Motor neuron (in vitro differentiated cells): Measurements from ENCODE around the gene CD83. TPM values are rescaled to one million over a fixed set of nuclear protein-coding genes. Genes with fewer than 3 reads are reported as not detected.

ENCODE experiments used
- ATAC-seq, 8 experiments: fragments of 200-7000 bp; cut with Tn5 transposase; replicated peaks in 6 of 8; 2 replicates each; pipeline ENCODE4 v1.8.0; 2021; ENCODE audit warnings: mild to moderate bottlenecking in 8 of 8, moderate library complexity in 8 of 8
- H3K27ac ChIP-seq, 2 donors: fragments of 250-450 bp; sonication (Bioruptor Pico); 2 replicates each; pipeline ENCODE4 v1.9.0; 2021; ENCODE audit warnings: antibody characterized with exemption in 2 of 2, mild to moderate bottlenecking in 2 of 2, moderate library complexity in 1 of 2
- H3K4me1 ChIP-seq, 2 donors: fragments of 250-450 bp; sonication (Bioruptor Pico); replicated peaks in 1 of 2; 2 replicates each; pipeline ENCODE4 v1.6.1; 2021; ENCODE audit warnings: antibody characterized with exemption in 2 of 2, mild to moderate bottlenecking in 2 of 2, moderate library complexity in 1 of 2
- H3K4me3 ChIP-seq, 5 donors: fragments of 250-450 bp; sonication (Bioruptor Pico); 2 replicates each; pipeline ENCODE4 v1.9.0; 2021; ENCODE audit warnings: antibody characterized with exemption in 5 of 5, mild to moderate bottlenecking in 5 of 5, moderate library complexity in 4 of 5
- WGBS, 10 experiments: fragments of 450-650 bp; shearing (Covaris generic); methylation state at CpG; one replicate each; pipeline ENCODE4 v1.0.0; 2022; 5-methylcytosine and 5-hydroxymethylcytosine counted together
- in situ Hi-C, 9 experiments: fragments of 400-800 bp; cut with MboI; loops; one replicate each; pipeline ENCODE4 v1.15.0; 2021; ENCODE audit warnings: low sequenced_read_pairs in 9 of 9, low pct_unique_long_range_greater_than_20kb in 2 of 9; ENCODE audit not compliant: unreplicated experiment in 9 of 9
- total RNA-seq, 8 experiments: library from RNA; unstranded; fragments of 300-600 nt; gene quantifications; 2 replicates each; pipeline versions ENCODE4 v1.2.3 to v1.2.4, GENCODE V29; 2022

Gene CD83
- total RNA-seq, 8 experiments from 2014 or later, result 2.8 to 39.3 (median 4.6) TPM

DNA sequence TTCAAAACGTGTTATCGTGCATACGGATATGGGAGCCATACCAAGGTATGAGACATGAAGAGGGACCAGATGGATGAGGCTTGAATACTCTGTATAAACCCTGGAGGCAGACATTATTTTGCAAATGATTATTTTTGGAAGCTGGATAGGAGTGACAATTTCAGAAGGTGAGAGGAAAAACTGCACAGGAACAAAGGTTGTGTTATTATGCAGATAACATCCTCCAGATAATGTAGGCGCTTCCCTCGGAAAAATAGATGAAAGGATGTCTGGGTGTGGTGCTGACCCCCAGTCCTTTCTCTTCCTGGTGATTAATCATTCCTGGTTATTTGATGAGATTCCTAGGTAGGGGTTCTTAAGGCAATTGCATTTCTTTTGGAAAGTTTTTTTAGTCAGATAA lies 36.4 kb upstream of the CD83 start:
- in situ Hi-C loops, result no loop called here
- no peak for ATAC-seq
- Histone ChIP-seq H3K4me1 (no peaks in the 10 kb centered on the region), H3K27ac (no peak overlapping the region), H3K4me3 (no peak overlapping the region)
- WGBS, 10 experiments, result 60 to 84% (median 78%) methylated on average over 1 to 5 of the region's 5 CpGs; no CpG with 5 or more reads in 2 of the 10 experiments

GRCh38 chr6:14082771-14083170 lies 34.8 kb upstream of the CD83 start:
- Histone ChIP-seq H3K4me1 (no peaks in the 10 kb centered on the region), H3K4me3 (no peak overlapping the region), H3K27ac (no peak overlapping the region)
- in situ Hi-C loops, result no loop called here
- 50 to 100% (median 67%) methylated on average over 1 to 3 of the region's 3 CpGs; no CpG with 5 or more reads in 3 of the 10 experiments for WGBS, 10 experiments
- no peak for ATAC-seq

DNA sequence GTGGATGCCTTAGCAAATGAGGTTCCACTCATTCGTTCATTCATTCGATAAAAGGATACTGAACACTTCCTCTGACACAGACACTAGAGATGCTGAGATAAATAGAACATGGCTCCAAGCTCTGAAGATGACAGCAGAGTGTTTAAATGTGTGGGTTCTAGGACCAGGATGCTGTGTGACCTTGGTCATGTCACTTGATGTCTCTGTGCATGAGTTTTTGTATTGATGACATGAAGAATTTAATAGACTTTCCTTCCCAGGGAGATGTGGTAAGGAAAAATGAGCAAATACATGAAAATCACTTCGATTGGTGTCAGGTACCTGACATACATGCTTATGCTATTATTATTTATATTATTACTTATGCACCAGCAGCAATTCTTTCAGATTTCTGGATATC lies 34.3 kb upstream of the CD83 start:
- no peak for ATAC-seq
- in situ Hi-C loops, result no loop called here
- peaks cover 0 to 3% of the 10 kb centered on the region in 2 donors for H3K4me1 ChIP-seq
- H3K4me3 ChIP-seq, result no peak overlapping the region
- 41 to 100% (median 89%) methylated on average over 1 to 3 of the region's 3 CpGs; no CpG with 5 or more reads in 4 of the 10 experiments for WGBS, 10 experiments
- H3K27ac ChIP-seq, result no peak overlapping the region

DNA sequence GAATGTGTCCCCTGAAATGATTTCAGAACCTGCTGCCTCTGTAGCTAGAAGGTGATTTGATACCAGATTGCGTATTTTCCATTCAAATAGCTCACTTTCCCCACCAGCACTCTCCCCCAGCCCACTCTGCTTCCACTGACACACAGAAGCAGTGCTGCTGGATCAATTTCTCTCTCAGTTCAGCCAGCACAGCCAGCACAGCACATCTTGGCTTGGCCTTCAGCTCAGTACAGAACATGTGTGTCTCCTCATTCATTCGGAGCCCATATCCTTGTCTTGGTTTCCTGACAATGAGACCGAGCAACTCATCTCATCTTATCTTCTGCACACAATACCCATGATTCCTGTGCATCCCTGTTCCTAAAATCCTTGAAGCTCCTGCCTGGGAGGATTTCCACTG lies 33.8 kb upstream of the CD83 start:
- in situ Hi-C loops, result no loop called here
- ATAC-seq, result no peak
- 60 to 100% (median 91%) methylated on average over 1 to 2 of the region's 3 CpGs; no CpG with 5 or more reads in 4 of the 10 experiments for WGBS, 10 experiments
- Histone ChIP-seq H3K4me3 (no peak overlapping the region), H3K4me1 (peaks cover 0 to 3% of the 10 kb centered on the region in 2 donors), H3K27ac (no peak overlapping the region)

GRCh38 chr6:14084388-14084787 lies 33.2 kb upstream of the CD83 start:
- ATAC-seq, result no peak
- 50 to 100% (median 93%) methylated on average over 1 to 6 of the region's 11 CpGs; no CpG with 5 or more reads in 2 of the 10 experiments for WGBS, 10 experiments
- in situ Hi-C loops, result no loop called here
- Histone ChIP-seq H3K27ac (no peak overlapping the region), H3K4me1 (peaks cover 0 to 3% of the 10 kb centered on the region in 2 donors), H3K4me3 (no peak overlapping the region)

DNA sequence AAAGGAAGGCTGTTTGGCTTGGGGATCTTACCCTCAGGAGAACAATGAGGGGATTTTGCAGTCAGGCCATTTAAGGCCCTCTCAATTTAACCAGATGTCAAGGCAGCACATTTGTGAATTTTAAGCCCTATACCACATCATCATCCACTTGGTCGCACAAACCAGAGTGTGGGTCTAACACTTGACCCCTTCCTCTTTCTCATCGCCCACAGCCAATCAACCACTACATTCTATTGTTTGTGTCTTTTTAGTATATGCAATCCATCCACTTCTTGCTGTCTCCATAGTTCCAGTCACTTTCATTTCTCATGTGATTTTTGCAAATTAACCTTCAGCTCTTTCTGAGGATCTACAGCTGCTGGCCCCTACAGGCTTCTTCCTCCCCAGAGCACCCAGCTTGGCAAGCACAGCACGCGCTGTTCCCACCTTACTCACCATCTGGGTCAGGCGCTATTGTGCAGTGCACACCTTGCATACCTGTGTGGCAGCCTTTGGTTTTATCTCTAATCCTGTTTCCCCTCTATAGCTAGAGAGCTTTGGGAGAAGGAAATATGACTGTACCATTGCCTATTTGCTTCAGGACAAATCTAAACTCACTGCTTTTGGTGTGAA lies 32.3 kb upstream of the CD83 start:
- Histone ChIP-seq H3K4me3 (no peak overlapping the region), H3K4me1 (peaks cover 0 to 3% of the 10 kb centered on the region in 2 donors), H3K27ac (no peak overlapping the region)
- in situ Hi-C loops, result no loop called here
- no peak for ATAC-seq
- WGBS, 10 experiments, result 27 to 94% (median 80%) methylated on average over 2 to 5 of the region's 5 CpGs

GRCh38 chr6:14086701-14087100 lies 30.9 kb upstream of the CD83 start:
- WGBS, 10 experiments, result 54 to 100% (median 80%) methylated on average over 1 of the region's 1 CpG; no CpG with 5 or more reads in 3 of the 10 experiments
- Histone ChIP-seq H3K4me1 (peaks cover 0 to 3% of the 10 kb centered on the region in 2 donors), H3K4me3 (no peak overlapping the region), H3K27ac (no peak overlapping the region)
- no peak for ATAC-seq
- in situ Hi-C loops, result no loop called here

DNA sequence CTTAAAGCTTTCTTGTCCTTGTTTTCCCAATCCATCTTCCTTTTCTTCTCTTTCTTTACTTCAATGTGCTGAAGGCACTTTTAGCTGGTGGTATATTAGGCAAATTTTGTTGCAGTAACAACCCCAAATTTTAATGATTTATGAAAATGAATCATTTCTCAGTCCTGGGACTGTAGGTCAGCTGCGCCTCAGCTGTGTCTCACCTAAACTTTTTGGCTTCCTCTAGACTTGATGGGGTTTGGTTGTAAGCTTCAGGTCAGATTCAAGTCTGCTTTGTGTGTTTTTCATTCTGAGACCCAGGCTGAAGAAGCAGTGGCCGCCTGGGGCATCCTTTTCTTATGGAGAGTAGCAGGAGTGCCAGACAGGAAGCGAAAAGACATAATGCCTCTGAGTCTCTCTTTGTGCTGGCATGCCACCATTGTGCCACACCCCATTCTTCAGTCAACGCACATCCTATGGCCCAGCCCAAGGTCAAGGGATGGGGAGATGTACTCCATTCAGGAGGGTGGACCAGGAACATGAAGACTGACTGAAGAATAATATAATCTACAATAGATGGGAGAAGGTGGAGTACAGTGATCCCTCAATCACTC lies 28.9 kb upstream of the CD83 start:
- WGBS, 10 experiments, result 0 to 73% (median 49%) methylated on average over 1 to 4 of the region's 4 CpGs; no CpG with 5 or more reads in 1 of the 10 experiments
- ATAC-seq, result peak in 3 of 8 experiments; percentile 59 to 61 (median 61)
- H3K4me3 ChIP-seq, result no peak overlapping the region
- H3K4me1 ChIP-seq, result peaks cover 0 to 3% of the 10 kb centered on the region in 2 donors
- no peak overlapping the region for H3K27ac ChIP-seq
- in situ Hi-C loops, result no loop called here

GRCh38 chr6:14089224-14089623 lies 28.3 kb upstream of the CD83 start:
- in situ Hi-C loops, result no loop called here
- WGBS, 10 experiments, result 0 to 100% (median 90%) methylated on average over 1 to 4 of the region's 7 CpGs; no CpG with 5 or more reads in 2 of the 10 experiments
- peak in 3 of 8 experiments; percentile 55 to 81 (median 55) for ATAC-seq
- Histone ChIP-seq H3K4me3 (no peak overlapping the region), H3K4me1 (peaks cover 0 to 3% of the 10 kb centered on the region in 2 donors), H3K27ac (no peak overlapping the region)

DNA sequence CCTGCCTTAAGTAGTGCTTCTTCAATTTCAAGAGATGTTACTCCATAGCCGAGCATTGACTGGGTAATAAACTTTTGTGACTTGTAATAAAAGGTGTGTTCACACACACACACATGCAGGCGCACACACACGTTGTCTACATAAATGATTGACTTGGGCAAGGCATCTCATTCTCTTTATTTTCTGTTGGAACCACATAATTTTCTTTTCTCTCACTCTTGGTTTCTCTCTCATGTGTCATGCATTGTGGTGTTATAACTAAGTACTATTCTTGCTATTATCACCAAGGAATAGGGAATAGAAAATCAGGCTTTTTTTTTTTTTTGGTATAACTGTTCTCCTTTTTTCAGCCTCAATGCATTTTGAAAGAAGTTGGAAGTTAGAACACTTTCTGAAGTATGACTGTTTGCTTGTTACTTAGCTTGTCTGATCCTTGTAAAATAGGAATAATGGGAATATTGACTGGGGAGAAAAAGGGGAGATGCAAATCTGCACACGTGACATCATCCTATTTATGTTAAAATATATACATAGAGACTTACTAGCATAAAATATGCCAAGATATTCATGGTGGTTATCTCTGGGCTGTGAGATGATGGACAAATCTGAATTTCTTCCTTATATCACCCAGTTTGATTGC lies 26.1 kb upstream of the CD83 start:
- Histone ChIP-seq H3K27ac (no peak overlapping the region), H3K4me3 (no peak overlapping the region), H3K4me1 (peaks cover 0 to 3% of the 10 kb centered on the region in 2 donors)
- peak in 1 of 8 experiments; percentile 29 for ATAC-seq
- in situ Hi-C loops, result no loop called here
- WGBS, 10 experiments, result 56 to 100% (median 85%) methylated on average over 1 to 4 of the region's 4 CpGs

- no peak overlapping the region for H3K4me3 ChIP-seq
- no peak for ATAC-seq
- H3K4me1 ChIP-seq, result peaks cover 0 to 3% of the 10 kb centered on the region in 2 donors
- 29 to 100% (median 82%) methylated on average over 1 to 3 of the region's 3 CpGs; no CpG with 5 or more reads in 1 of the 10 experiments for WGBS, 10 experiments
- in situ Hi-C loops, result no loop called here
- no peak overlapping the region for H3K27ac ChIP-seq
Observed at GRCh38 chr6:14092316-14092715, 25.3 kb upstream of the CD83 start.

DNA sequence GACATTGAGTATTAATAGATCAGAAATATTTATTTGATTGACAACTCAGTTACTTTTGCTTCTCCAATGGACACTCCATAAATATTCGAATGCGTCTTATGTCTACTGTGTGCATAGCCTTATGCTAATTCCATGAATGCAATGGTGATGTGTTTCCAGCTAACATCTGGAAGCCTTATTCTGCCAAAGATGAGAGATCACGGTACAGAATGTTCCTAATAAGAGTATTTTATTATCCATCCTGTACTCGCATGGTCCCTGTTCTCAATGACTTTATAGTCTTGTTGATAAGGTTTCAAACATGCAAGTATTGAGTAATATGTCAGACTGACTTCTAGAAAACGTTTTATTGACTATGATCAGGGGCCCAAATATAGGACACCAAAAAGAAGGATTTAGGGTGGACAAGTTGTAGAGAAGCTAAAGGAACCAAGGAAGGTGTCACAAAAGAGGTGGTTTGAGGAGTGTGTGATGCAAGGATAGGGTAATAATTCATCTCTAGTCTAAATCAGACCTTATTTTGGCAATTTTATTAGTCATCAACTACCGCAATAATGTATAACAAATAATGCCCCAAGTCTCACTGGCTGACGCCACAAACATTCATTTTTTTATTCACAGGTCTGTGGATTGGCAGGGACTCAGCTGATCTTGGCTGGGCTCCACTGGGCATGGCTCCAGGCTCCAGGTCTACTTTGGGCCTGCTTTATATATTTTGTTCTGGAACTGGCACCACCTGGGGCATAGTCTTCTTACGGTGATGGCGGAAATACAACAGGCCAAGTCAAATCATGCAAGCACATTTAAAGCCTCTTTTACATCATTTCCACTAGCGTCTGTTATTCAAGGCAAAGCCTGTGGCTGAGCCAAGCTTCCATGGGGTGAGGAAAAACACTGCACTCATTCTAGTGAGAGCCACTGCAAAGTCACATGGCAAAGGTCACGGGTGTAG lies 24.5 kb upstream of the CD83 start:
- Histone ChIP-seq H3K27ac (no peak overlapping the region), H3K4me3 (no peak overlapping the region), H3K4me1 (no peaks in the 10 kb centered on the region)
- 27 to 87% (median 72%) methylated on average over 2 to 11 of the region's 11 CpGs for WGBS, 10 experiments
- in situ Hi-C loops, result no loop called here
- peak in 3 of 8 experiments; percentile 57 to 80 (median 70) for ATAC-seq
